GM23338 (cell line): Measurements from ENCODE around the gene SFR1. TPM values are rescaled to one million over a fixed set of nuclear protein-coding genes. Genes with fewer than 3 reads are reported as not detected.
"Not testable (repeated sequence)": the region's sequence is repeated elsewhere in the genome, so short reads cannot be mapped to it uniquely, and the experiment has no call there.

Source experiments
- ATAC-seq: fragments of 200-7000 bp; cut with Tn5 transposase; 3 replicates; pipeline ENCODE4 v1.9.1; 2020
- DNase-seq: peaks from one replicate; pipeline ENCODE4 v3.0.0-alpha.2; 2015; ENCODE audit warnings: low spot score
- H2AFZ ChIP-seq: fragments of 200-600 bp; sonication (generic); 2 replicates; pipeline ENCODE4 v1.8.0; 2016; ENCODE audit warnings: antibody characterized with exemption, mild to moderate bottlenecking, moderate library complexity
- H3F3A ChIP-seq: fragments of 200-600 bp; sonication (generic); replicated peaks from 2 replicates; pipeline ENCODE4 v1.8.0; 2017; ENCODE audit warnings: antibody characterized with exemption, mixed run types, low read depth
- H3K27ac ChIP-seq: fragments of 200-600 bp; sonication (generic); 2 replicates; pipeline ENCODE4 v1.6.1; 2016; ENCODE audit warnings: low read depth
- H3K27me3 ChIP-seq: fragments of 200-600 bp; sonication (generic); 2 replicates; pipeline ENCODE4 v1.8.0; 2016; ENCODE audit warnings: mild to moderate bottlenecking, mixed run types, moderate library complexity; ENCODE audit not compliant: insufficient read depth
- H3K36me3 ChIP-seq: fragments of 200-600 bp; sonication (generic); 2 replicates; pipeline ENCODE4 v1.8.0; 2016; ENCODE audit warnings: mild to moderate bottlenecking; ENCODE audit not compliant: insufficient read depth
- H3K4me1 ChIP-seq: fragments of 200-600 bp; sonication (generic); 2 replicates; pipeline ENCODE4 v1.8.0; 2016; ENCODE audit warnings: mild to moderate bottlenecking, moderate library complexity; ENCODE audit not compliant: insufficient read depth
- H3K4me2 ChIP-seq: fragments of 200-600 bp; sonication (generic); 2 replicates; pipeline ENCODE4 v1.7.1; 2017; ENCODE audit warnings: mixed run types
- H3K4me3 ChIP-seq: fragments of 200-600 bp; sonication (generic); 2 replicates; pipeline ENCODE4 v1.6.1; 2016; ENCODE audit warnings: mixed run types
- H3K79me2 ChIP-seq: fragments of 200-600 bp; sonication (generic); replicated peaks from 2 replicates; pipeline ENCODE4 v1.8.0; 2017; ENCODE audit warnings: mild to moderate bottlenecking; ENCODE audit not compliant: insufficient read depth
- H3K9me2 ChIP-seq: fragments of 200-600 bp; sonication (generic); 2 replicates; pipeline ENCODE4 v1.8.0; 2017; ENCODE audit not compliant: insufficient read depth
- H4K20me1 ChIP-seq: fragments of 200-600 bp; sonication (generic); replicated peaks from 2 replicates; pipeline ENCODE4 v1.8.0; 2017; ENCODE audit warnings: mild to moderate bottlenecking; ENCODE audit not compliant: insufficient read depth
- H3K27ac Mint-ChIP-seq: 2 replicates; pipeline ENCODE4 v1.8.0; 2020; ENCODE audit warnings: inconsistent platforms, mild to moderate bottlenecking, moderate library complexity, mixed read lengths
- H3K27me3 Mint-ChIP-seq: 3 replicates; pipeline ENCODE4 v1.8.0; 2022; ENCODE audit warnings: low read depth, mild to moderate bottlenecking, moderate library complexity, mixed read lengths, inconsistent platforms; ENCODE audit not compliant: insufficient read depth, poor library complexity
- H3K36me3 Mint-ChIP-seq: 3 replicates; pipeline ENCODE4 v1.8.0; 2021; ENCODE audit warnings: low read depth, mild to moderate bottlenecking, inconsistent platforms, moderate library complexity, mixed read lengths
- H3K4me1 Mint-ChIP-seq: 3 replicates; pipeline ENCODE4 v1.8.0; 2020; ENCODE audit warnings: mild to moderate bottlenecking, inconsistent platforms, mixed read lengths
- H3K4me3 Mint-ChIP-seq: 3 replicates; pipeline ENCODE4 v1.8.0; 2021; ENCODE audit warnings: moderate library complexity, mild to moderate bottlenecking, inconsistent platforms, mixed read lengths
- H3K9me3 Mint-ChIP-seq: 3 replicates; pipeline ENCODE4 v1.8.0; 2020; ENCODE audit warnings: moderate library complexity, mild to moderate bottlenecking, inconsistent platforms, mixed read lengths
- polyA plus RNA-seq: library from polyadenylated mRNA; unstranded; fragments of >200 nt; fragmentation: Nextera tagmentation; extraction: Ambion mirVana; gene quantifications from 2 replicates; pipeline ENCODE4 v1.2.1, GENCODE V29; 2016
- total RNA-seq: library from RNA; depleted of rRNA; stranded (reverse); fragments of >200 nt; shearing (Covaris generic); gene quantifications from 2 replicates; pipeline ENCODE4 v1.2.3, GENCODE V29; 2014; rRNA removed

The SFR1 gene
- total and polyA plus RNA-seq, 2 experiments from 2014 or later: 8.3 to 13.0 TPM

- H3K4me3 Mint-ChIP-seq, DNase-seq, H3K4me1 Mint-ChIP-seq, H3K27me3 Mint-ChIP-seq, H3K9me3 Mint-ChIP-seq, H3K36me3 ChIP-seq, H3K4me2 ChIP-seq, H3K36me3 Mint-ChIP-seq, H3K4me1 ChIP-seq, H2AFZ ChIP-seq, H3K27ac Mint-ChIP-seq, H3K27ac ChIP-seq, ATAC-seq, H3K27me3 ChIP-seq, H3K79me2 ChIP-seq, H3K9me2 ChIP-seq, H4K20me1 ChIP-seq, H3K4me3 ChIP-seq, H3F3A ChIP-seq: not testable (repeated sequence)
Measured at GRCh38 chr10:104174136-104174535, 52.2 kb downstream of the SFR1 start.

Other genes starting within 250 kb of the SFR1 start
- gene STN1, start 204.0 kb upstream of the SFR1 start, total RNA-seq: 11.3 and 13.9 TPM in 2 replicates
- gene STN1, start 204.0 kb upstream of the SFR1 start, polyA plus RNA-seq: 6.7 and 7.2 TPM in 2 replicates
- 21.5 and 25.8 TPM in 2 replicates for gene SLK, start 155.0 kb upstream of the SFR1 start, total RNA-seq
- gene SLK, start 155.0 kb upstream of the SFR1 start, polyA plus RNA-seq: 7.1 and 8.4 TPM in 2 replicates
- gene COL17A1, start 36.3 kb upstream of the SFR1 start, total RNA-seq: 0.04 and 1.3 TPM in 2 replicates
- 0.64 and 1.1 TPM in 2 replicates for gene COL17A1, start 36.3 kb upstream of the SFR1 start, polyA plus RNA-seq
- 0.24 and 0.47 TPM in 2 replicates for gene CFAP43, start 110.2 kb downstream of the SFR1 start, total RNA-seq
- gene CFAP43, start 110.2 kb downstream of the SFR1 start, polyA plus RNA-seq: 0.44 TPM in 1 of 2 replicates, not detected in the other
- gene GSTO1, start 132.7 kb downstream of the SFR1 start, total RNA-seq: 52.5 and 75.3 TPM in 2 replicates
- 182 and 204 TPM in 2 replicates for gene GSTO1, start 132.7 kb downstream of the SFR1 start, polyA plus RNA-seq
- gene GSTO2, start 147.0 kb downstream of the SFR1 start, total RNA-seq: 30.7 and 39.3 TPM in 2 replicates
- 49.8 and 51.3 TPM in 2 replicates for gene GSTO2, start 147.0 kb downstream of the SFR1 start, polyA plus RNA-seq
- 15.2 and 15.9 TPM in 2 replicates for gene ITPRIP, start 216.3 kb downstream of the SFR1 start, total RNA-seq
- gene ITPRIP, start 216.3 kb downstream of the SFR1 start, polyA plus RNA-seq: 6.4 and 6.9 TPM in 2 replicates
- gene CFAP58, start 231.7 kb downstream of the SFR1 start, total RNA-seq: 0.39 and 0.63 TPM in 2 replicates
- gene CFAP58, start 231.7 kb downstream of the SFR1 start, polyA plus RNA-seq: 0.24 and 0.89 TPM in 2 replicates